ENCODE results near the gene MCTP1. TPM values are rescaled to one million over a fixed set of nuclear protein-coding genes. Genes with fewer than 3 reads are reported as not detected.

Gene MCTP1
- total RNA-seq, 4 donors from 2014 or later, result 11.2 to 43.6 (median 16.8) TPM

DNA sequence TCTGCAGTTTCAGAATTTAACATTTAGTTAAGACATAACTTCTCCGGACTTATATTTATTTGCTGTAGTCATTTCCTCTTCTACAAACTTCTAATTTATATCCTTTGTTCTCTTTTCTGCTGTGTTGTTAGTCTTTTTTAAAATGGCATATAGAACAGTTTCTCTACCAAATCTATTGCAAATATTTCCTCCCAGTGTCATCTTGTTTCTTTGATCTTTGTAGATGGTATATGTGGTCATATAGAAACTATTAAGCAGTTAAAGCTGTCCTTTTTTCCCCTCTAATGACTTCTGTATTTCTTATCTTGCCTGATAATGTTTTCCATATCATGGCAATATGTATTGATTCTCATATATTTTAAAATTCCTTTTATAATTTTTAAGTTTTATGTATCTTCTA lies 264.5 kb downstream of the MCTP1 start:
- Histone ChIP-seq H3K27me3 (no peaks in the 10 kb centered on the region), H3K4me3 (no peak overlapping the region), H3K27ac (replicated peaks in 1 of 4) (no peak overlapping the region), H3K9me3 (no peaks in the 10 kb centered on the region), H3K36me3 (no peaks in the 10 kb centered on the region), H3K4me1 (no peaks in the 10 kb centered on the region)
- 22% methylated on average over 1 of the region's 1 CpG for WGBS
- no peak for DNase-seq (ENCODE audit: extremely low spot score)
- intact Hi-C loops (cut with DNase I), result no loop called here
- TF ChIP-seq EP300 (IDR thresholded peaks at IDR 0.05), result no peak
- no peak for TF ChIP-seq POLR2A (IDR thresholded peaks at IDR 0.05; ENCODE audit: low read depth)
- no peak for TF ChIP-seq POLR2AphosphoS5 (IDR thresholded peaks at IDR 0.05)
- TF ChIP-seq, protein P1, sequence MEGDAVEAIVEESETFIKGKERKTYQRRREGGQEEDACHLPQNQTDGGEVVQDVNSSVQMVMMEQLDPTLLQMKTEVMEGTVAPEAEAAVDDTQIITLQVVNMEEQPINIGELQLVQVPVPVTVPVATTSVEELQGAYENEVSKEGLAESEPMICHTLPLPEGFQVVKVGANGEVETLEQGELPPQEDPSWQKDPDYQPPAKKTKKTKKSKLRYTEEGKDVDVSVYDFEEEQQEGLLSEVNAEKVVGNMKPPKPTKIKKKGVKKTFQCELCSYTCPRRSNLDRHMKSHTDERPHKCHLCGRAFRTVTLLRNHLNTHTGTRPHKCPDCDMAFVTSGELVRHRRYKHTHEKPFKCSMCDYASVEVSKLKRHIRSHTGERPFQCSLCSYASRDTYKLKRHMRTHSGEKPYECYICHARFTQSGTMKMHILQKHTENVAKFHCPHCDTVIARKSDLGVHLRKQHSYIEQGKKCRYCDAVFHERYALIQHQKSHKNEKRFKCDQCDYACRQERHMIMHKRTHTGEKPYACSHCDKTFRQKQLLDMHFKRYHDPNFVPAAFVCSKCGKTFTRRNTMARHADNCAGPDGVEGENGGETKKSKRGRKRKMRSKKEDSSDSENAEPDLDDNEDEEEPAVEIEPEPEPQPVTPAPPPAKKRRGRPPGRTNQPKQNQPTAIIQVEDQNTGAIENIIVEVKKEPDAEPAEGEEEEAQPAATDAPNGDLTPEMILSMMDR (IDR thresholded peaks at IDR 0.05), result no peak

DNA sequence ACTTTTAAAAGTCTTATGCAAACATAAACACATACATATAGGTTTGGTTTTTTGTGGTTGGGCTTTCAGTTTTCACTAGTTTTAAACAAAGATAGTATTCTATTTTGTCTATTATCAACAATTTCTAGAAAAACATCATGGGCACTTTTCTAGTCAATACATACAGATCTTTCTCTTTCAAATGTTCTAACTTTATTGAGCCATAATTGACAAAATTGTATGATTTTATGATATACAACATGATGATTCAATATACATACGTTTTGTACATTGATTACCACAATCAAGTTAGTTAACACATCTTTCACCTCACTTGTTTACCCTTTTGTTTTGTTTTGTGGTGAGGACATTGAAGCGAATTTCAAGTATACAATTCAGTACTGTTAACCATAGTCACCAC lies 265.9 kb downstream of the MCTP1 start:
- Histone ChIP-seq H3K36me3 (no peaks in the 10 kb centered on the region), H3K9me3 (no peaks in the 10 kb centered on the region), H3K4me1 (no peaks in the 10 kb centered on the region), H3K27ac (replicated peaks in 1 of 4) (no peak overlapping the region), H3K4me3 (no peak overlapping the region), H3K27me3 (no peaks in the 10 kb centered on the region)
- intact Hi-C loops (cut with DNase I), result no loop called here
- TF ChIP-seq EP300 (IDR thresholded peaks at IDR 0.05) (no peak), POLR2A (IDR thresholded peaks at IDR 0.05; ENCODE audit: low read depth) (no peak), POLR2AphosphoS5 (IDR thresholded peaks at IDR 0.05) (no peak)
- TF ChIP-seq, protein P1 (IDR thresholded peaks at IDR 0.05), result no peak
- DNase-seq (ENCODE audit: extremely low spot score), result no peak
- 69% methylated on average over 2 of the region's 2 CpGs for WGBS

DNA sequence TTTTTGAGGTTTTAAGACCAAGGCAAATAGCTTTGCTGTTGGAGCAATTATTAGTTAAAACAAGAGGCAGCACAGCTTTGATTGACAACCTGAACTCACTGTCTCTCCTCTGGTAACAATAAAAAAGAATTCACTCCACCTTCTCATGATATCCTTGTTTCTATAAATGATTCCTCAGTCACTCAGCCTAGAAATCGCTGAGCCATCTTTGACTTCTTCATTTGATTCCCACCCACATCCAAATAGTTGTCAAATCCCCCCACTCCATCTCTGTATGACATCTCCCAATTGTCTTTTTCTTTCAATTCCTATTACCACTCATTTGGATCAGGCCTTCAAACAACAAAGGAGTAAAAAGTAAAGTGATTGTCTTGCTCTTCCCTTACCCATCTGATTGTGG lies 266.4 kb downstream of the MCTP1 start:
- Histone ChIP-seq H3K27ac (replicated peaks in 1 of 4) (no peak overlapping the region), H3K27me3 (no peaks in the 10 kb centered on the region), H3K9me3 (no peaks in the 10 kb centered on the region), H3K36me3 (no peaks in the 10 kb centered on the region), H3K4me3 (no peak overlapping the region), H3K4me1 (no peaks in the 10 kb centered on the region)
- WGBS, result 88% methylated on average over 1 of the region's 1 CpG
- no peak for TF ChIP-seq POLR2AphosphoS5 (IDR thresholded peaks at IDR 0.05)
- no peak for TF ChIP-seq EP300 (IDR thresholded peaks at IDR 0.05)
- no peak for TF ChIP-seq POLR2A (IDR thresholded peaks at IDR 0.05; ENCODE audit: low read depth)
- TF ChIP-seq, protein P1 (IDR thresholded peaks at IDR 0.05), result no peak
- intact Hi-C loops (cut with DNase I), result no loop called here
- no peak for DNase-seq (ENCODE audit: extremely low spot score)

DNA sequence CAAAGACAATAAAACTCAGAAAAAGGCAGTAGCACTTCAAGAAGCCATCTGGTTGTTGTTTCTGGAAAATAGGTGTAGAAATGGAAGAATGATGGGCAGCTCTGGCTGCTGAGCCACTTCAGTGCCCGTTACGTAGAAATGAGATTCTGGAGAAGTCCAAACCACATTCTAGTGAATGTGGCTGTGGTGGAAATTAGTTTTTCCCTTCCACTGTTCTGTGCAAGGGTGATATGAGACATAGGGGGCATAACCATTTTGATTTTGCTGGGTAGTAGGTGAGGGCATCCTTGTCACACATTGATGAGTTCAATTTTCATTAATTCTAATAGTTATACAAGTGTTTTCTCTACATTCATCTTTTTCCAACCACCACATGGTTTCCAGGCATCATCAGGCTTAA lies 275.1 kb downstream of the MCTP1 start:
- Histone ChIP-seq H3K4me1 (no peaks in the 10 kb centered on the region), H3K27ac (replicated peaks in 1 of 4) (no peak overlapping the region), H3K9me3 (peaks cover 0 to 3% (median 2%) of the 10 kb centered on the region in 4 donors), H3K36me3 (no peaks in the 10 kb centered on the region), H3K4me3 (no peak overlapping the region), H3K27me3 (no peaks in the 10 kb centered on the region)
- no peak for TF ChIP-seq EP300 (IDR thresholded peaks at IDR 0.05)
- TF ChIP-seq POLR2AphosphoS5 (IDR thresholded peaks at IDR 0.05), result no peak
- no peak for TF ChIP-seq POLR2A (IDR thresholded peaks at IDR 0.05; ENCODE audit: low read depth)
- TF ChIP-seq, protein P1 (IDR thresholded peaks at IDR 0.05), result no peak
- intact Hi-C loops (cut with DNase I), result no loop called here
- 94% methylated on average over 2 of the region's 2 CpGs for WGBS
- no peak for DNase-seq (ENCODE audit: extremely low spot score)

DNA sequence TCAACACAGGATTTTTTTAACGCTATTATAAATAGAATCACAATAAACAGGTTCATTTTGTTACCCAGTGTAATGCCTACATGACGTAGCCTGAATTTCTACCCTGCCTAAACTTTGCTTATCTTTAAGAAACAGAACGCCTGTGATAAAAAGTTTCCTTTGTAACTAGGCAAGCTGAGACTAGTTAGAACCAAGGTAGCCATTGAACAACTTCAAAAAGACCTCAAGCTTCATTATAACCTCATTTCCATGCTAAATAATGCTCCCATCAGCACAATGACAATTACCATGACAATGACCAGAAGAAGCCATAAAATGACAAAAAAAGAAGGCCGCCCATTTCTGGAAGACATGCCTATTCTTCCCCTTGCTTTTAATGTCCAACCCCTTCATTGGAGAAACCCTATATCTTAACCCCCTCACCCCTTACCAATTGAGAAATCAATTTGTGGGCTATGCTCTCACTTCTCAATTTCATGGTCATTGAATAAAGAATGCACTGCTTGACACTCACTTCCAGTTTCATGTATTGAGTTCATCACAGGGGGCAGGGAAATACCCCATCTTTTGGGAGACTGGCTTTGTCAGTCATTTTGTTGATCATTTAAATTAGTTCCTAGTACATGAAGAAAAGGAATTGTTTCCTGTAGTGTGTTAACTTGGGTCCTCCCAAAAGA lies 276.8 kb downstream of the MCTP1 start:
- no peaks in the 10 kb centered on the region for H3K27me3 ChIP-seq
- 83% methylated on average over 4 of the region's 4 CpGs for WGBS
- no peaks in the 10 kb centered on the region for H3K36me3 ChIP-seq
- no peaks in the 10 kb centered on the region for H3K4me1 ChIP-seq
- TF ChIP-seq POLR2A (IDR thresholded peaks at IDR 0.05; ENCODE audit: low read depth), result no peak
- no peak for TF ChIP-seq POLR2AphosphoS5 (IDR thresholded peaks at IDR 0.05)
- TF ChIP-seq EP300 (IDR thresholded peaks at IDR 0.05), result no peak
- TF ChIP-seq, protein P1 (IDR thresholded peaks at IDR 0.05), result no peak
- H3K27ac ChIP-seq (replicated peaks in 1 of 4), result no peak overlapping the region
- intact Hi-C loops (cut with DNase I), result no loop called here
- DNase-seq (ENCODE audit: extremely low spot score), result no peak
- H3K9me3 ChIP-seq, result peaks cover 0 to 17% (median 10%) of the 10 kb centered on the region in 4 donors
- H3K4me3 ChIP-seq, result no peak overlapping the region

Data from esophagus muscularis mucosa (tissue), 4 donors.